Ovary (tissue), 9 donors: ENCODE data around the gene ANO7. TPM values are rescaled to one million over a fixed set of nuclear protein-coding genes. Genes with fewer than 3 reads are reported as not detected.

ENCODE experiments used
- DNase-seq, 5 donors: peaks; one replicate each; pipeline ENCODE4 v3.0.0-alpha.2; 2019 to 2020
- H3K27ac ChIP-seq, 2 donors: fragments of 200-600 bp; one replicate each; pipeline versions ENCODE4 v1.5.1 to v1.8.0; 2019 to 2022
- H3K27me3 ChIP-seq: fragments of 200-600 bp; one replicate; pipeline ENCODE4 v1.8.0; 2022
- H3K36me3 ChIP-seq: fragments of 200-600 bp; sonication (generic); one replicate; pipeline ENCODE4 v1.5.1; 2019
- H3K4me1 ChIP-seq: one replicate; pipeline ENCODE4 v1.8.1; 2013; ENCODE audit warnings: mild to moderate bottlenecking, moderate library complexity; ENCODE audit not compliant: insufficient read depth
- H3K4me3 ChIP-seq: fragments of 200-600 bp; sonication (generic); one replicate; pipeline ENCODE4 v1.5.1; 2017
- H3K9me3 ChIP-seq, 2 donors: fragments of 200-600 bp in 1 of 2; sonication (generic) in 1 of 2; one replicate each; pipeline versions ENCODE4 v1.5.1 to v1.8.1; 2013 to 2019; ENCODE audit warnings: mild to moderate bottlenecking in 1 of 2, moderate library complexity in 1 of 2
- EP300 ChIP-seq: sonication (generic); formaldehyde crosslinking; IDR thresholded peaks from one replicate; pipeline ENCODE4 v1.6.1; 2017; ENCODE audit warnings: antibody characterized with exemption
- POLR2A ChIP-seq: fragments of 450-650 bp; IDR thresholded peaks from one replicate; pipeline ENCODE4 v1.6.1; 2017; ENCODE audit warnings: antibody characterized with exemption, mild to moderate bottlenecking, moderate library complexity
- WGBS, 3 donors: extraction: QIAGEN DNeasy Blood & Tissue Kit in 1 of 3; methylation state at CpG; one replicate each; pipeline versions ENCODE4 v1.1.5 to v1.1.7; 2013 to 2017; 5-methylcytosine and 5-hydroxymethylcytosine counted together
- intact Hi-C, 4 donors: fragments of 100-400 bp; cut with DNase I; formaldehyde crosslinking; loops; one replicate each; pipeline versions ENCODE4 v1.11.0 to v1.15.1; 2022 to 2023
- polyA plus RNA-seq, 2 donors: library from polyadenylated mRNA; stranded (reverse); fragments of 200-250 nt in 1 of 2; fragments of 350-450 nt in 1 of 2; fragmentation: Illumina TruSeq in 1 of 2; extraction: RNeasy Lipid Tissue Mini Kit (QIAGEN cat#74804) in 1 of 2; gene quantifications; one replicate each; pipeline ENCODE4 v1.2.3, GENCODE V29; 2013 to 2014
- total RNA-seq, 7 donors: library from RNA; depleted of rRNA in 2 of 7; stranded (reverse); fragments of >200 nt in 2 of 7; fragmentation: NEBNext Ultra II Directional in 3 of 7; extraction: Animal tissue kit (Norgen Biotek cat#: 25700) in 3 of 7; gene quantifications; one replicate each; pipeline versions ENCODE4 v1.1.0 to v1.2.4, GENCODE V29; 2016 to 2023
- TF ChIP-seq, protein P1 (sequence below), 3 donors: fragments of 450-650 bp in 2 of 3; fragments of 200-600 bp in 1 of 3; IDR thresholded peaks; one replicate each; pipeline versions ENCODE4 v1.5.1 to v1.8.0; 2016 to 2022; ENCODE audit warnings: antibody characterized with exemption in 3 of 3, mild to moderate bottlenecking in 1 of 3
- donor health status: DM: no; HTN: no; CAD: no; lungs with moderate emphysema.
- donor health status: DM: no; HTN: no; CAD: no.
- donor health status: Bipolar disorder and iron deficiency.
- donor health status: DM: yes; HTN: yes; CAD: no.
- donor health status: DM: no; HTN: no; CAD: no.
- donor health status: DM: yes; HTN: yes; CAD: no.

ANO7 gene
- total and polyA plus RNA-seq, 9 donors, result 0.87 to 6.5 (median 2.1) TPM

DNA sequence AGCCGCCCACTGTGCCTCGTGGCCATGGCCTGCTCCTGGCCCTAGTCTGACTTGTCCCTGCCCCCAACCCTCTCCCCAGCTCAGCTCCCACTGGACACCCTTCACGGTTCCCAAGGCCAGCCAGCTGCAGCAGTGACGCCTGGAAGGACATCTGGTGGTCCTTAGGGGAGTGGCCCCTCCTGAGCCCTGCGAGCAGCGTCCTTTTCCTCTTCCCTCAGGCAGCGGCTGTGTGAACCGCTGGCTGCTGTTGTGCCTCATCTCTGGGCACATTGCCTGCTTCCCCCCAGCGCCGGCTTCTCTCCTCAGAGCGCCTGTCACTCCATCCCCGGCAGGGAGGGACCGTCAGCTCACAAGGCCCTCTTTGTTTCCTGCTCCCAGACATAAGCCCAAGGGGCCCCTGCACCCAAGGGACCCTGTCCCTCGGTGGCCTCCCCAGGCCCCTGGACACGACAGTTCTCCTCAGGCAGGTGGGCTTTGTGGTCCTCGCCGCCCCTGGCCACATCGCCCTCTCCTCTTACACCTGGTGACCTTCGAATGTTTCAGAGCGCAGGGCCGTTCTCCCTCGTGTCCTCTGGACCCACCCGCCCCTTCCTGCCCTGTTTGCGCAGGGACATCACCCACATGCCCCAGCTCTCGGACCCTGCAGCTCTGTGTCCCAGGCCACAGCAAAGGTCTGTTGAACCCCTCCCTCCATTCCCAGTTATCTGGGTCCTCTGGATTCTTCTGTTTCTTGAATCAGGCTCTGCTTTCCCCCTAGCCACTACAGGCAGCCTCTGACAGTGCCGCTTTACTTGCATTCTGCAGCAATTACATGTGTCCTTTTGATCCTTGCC is 35.8 kb downstream of the ANO7 start:
- Histone ChIP-seq H3K27ac (no peak overlapping the region), H3K27me3 (no peaks in the 10 kb centered on the region), H3K4me1 (peaks cover 9% of the 10 kb centered on the region), H3K9me3 (no peaks in the 10 kb centered on the region), H3K4me3 (no peak overlapping the region), H3K36me3 (no peaks in the 10 kb centered on the region)
- intact Hi-C loops, result no loop called here
- DNase-seq, result peak in 2 of 5 donors; percentile 50 to 65
- TF ChIP-seq, protein P1, sequence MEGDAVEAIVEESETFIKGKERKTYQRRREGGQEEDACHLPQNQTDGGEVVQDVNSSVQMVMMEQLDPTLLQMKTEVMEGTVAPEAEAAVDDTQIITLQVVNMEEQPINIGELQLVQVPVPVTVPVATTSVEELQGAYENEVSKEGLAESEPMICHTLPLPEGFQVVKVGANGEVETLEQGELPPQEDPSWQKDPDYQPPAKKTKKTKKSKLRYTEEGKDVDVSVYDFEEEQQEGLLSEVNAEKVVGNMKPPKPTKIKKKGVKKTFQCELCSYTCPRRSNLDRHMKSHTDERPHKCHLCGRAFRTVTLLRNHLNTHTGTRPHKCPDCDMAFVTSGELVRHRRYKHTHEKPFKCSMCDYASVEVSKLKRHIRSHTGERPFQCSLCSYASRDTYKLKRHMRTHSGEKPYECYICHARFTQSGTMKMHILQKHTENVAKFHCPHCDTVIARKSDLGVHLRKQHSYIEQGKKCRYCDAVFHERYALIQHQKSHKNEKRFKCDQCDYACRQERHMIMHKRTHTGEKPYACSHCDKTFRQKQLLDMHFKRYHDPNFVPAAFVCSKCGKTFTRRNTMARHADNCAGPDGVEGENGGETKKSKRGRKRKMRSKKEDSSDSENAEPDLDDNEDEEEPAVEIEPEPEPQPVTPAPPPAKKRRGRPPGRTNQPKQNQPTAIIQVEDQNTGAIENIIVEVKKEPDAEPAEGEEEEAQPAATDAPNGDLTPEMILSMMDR (IDR thresholded peaks at IDR 0.05), result no peak
- TF ChIP-seq POLR2A (no peak), EP300 (no peak)
- WGBS, 3 donors, result 30 to 39% (median 37%) methylated on average over 25 to 26 of the region's 26 CpGs

DNA sequence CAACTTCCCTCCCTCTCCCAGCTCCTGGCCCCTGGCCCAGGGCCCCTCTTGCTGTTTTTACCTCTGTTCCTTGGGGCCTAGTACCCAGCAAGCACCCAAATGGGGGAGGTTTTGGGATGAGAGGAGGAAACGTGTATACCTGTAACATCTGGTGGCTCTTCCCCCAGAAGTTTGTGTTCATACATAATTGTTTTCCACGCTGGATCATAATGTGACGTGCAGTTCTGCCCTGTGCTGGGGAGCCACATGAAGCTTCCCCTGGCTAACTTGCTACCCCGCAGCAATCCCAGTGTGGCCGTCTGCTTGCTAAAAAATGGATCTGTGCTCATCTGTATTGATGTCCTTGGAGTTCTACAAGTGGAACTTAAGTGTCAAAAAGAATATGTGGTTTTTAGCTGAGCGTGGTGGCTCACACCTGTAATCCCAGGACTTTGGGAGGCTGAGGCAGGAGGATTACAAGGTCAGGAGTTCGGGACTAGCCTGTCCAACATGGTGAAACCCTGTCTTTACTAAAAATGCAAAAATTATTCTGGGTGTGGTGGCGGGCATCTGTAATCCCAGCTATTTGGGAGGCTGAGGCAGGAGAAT is 36.5 kb downstream of the ANO7 start:
- Histone ChIP-seq H3K27me3 (no peaks in the 10 kb centered on the region), H3K27ac (no peak overlapping the region), H3K4me1 (peaks cover 10% of the 10 kb centered on the region), H3K9me3 (no peaks in the 10 kb centered on the region), H3K4me3 (no peak overlapping the region), H3K36me3 (no peaks in the 10 kb centered on the region)
- intact Hi-C loops, result no loop called here
- TF ChIP-seq, protein P1 (IDR thresholded peaks at IDR 0.05), result no peak
- TF ChIP-seq EP300, result no peak
- no peak for TF ChIP-seq POLR2A
- peak in 2 of 5 donors; percentile 20 to 46 for DNase-seq
- WGBS, 3 donors, result 57 to 85% (median 78%) methylated on average over 8 of the region's 8 CpGs

DNA sequence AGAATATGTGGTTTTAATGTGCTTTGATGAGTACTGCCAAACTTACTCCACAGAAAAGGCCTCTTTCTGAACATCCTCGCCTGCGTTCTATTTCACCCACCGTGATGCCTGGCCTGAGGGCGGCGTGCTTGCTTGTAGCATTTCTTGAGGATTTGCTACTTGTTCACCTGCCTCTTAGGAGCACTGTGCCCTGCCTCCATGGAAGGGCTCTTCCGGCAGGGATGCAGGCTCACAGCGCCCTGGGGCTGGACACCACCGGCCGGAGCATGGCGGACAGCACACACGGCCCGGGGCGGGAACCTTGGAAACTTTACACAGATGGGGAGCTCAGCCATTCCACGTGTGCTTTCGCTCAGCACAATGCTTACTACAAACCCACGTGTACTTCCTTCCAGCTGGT is 37.1 kb downstream of the ANO7 start:
- no peaks in the 10 kb centered on the region for H3K27me3 ChIP-seq
- TF ChIP-seq POLR2A (no peak), EP300 (no peak)
- TF ChIP-seq, protein P1 (IDR thresholded peaks at IDR 0.05), result no peak
- 77 to 85% (median 85%) methylated on average over 16 of the region's 16 CpGs for WGBS, 3 donors
- H3K27ac ChIP-seq, result no peak overlapping the region
- H3K9me3 ChIP-seq, result no peaks in the 10 kb centered on the region
- H3K4me3 ChIP-seq, result no peak overlapping the region
- peak in 2 of 5 donors; percentile 16 to 37 for DNase-seq
- peaks cover 10% of the 10 kb centered on the region for H3K4me1 ChIP-seq
- intact Hi-C loops, result no loop called here
- H3K36me3 ChIP-seq, result no peaks in the 10 kb centered on the region

DNA sequence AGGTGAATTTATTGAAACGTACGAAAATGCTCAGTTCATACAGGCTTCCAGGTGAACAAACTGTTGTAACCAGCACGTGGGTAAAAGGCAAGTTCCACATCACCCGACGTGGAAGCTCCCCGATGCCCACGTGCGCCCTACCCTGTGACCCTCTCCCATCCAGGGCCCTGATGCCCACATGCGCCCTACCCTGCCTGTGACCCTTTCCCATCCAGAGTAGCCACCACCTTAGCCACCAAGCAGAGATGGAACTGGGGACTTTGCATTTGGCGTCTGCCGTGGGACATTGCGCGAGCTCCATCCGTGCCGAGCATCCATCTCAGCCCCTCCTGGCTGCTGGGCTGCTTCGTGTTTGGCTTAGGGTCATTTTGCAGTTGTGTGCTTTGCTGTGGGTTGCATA is 37.5 kb downstream of the ANO7 start:
- Histone ChIP-seq H3K9me3 (no peaks in the 10 kb centered on the region), H3K27me3 (no peaks in the 10 kb centered on the region), H3K27ac (no peak overlapping the region), H3K4me1 (peaks cover 10% of the 10 kb centered on the region), H3K4me3 (no peak overlapping the region), H3K36me3 (no peaks in the 10 kb centered on the region)
- peak in 2 of 5 donors; percentile 18 to 32 for DNase-seq
- TF ChIP-seq EP300 (no peak), POLR2A (no peak)
- TF ChIP-seq, protein P1 (IDR thresholded peaks at IDR 0.05), result no peak
- intact Hi-C loops, result no loop called here
- WGBS, 3 donors, result 86 to 93% (median 88%) methylated on average over 16 of the region's 16 CpGs
